ENCODE results near the gene MORN1. TPM values are rescaled to one million over a fixed set of nuclear protein-coding genes. Genes with fewer than 3 reads are reported as not detected.

The MORN1 gene
- total RNA-seq, 4 donors from 2014 or later, result 3.0 to 34.0 (median 12.5) TPM

GRCh38 chr1:2354511-2355372 lies 36.6 kb downstream of the MORN1 start:
- intact Hi-C loops (cut with DNase I; ENCODE audit: low total_unique reads), result no loop called here
- no peaks in the 10 kb centered on the region for H3K9me3 ChIP-seq
- no peak for DNase-seq
- H3K27ac ChIP-seq, result no peak overlapping the region
- no peaks in the 10 kb centered on the region for H3K27me3 ChIP-seq
- WGBS, 2 donors (ENCODE audit: low coverage in 1 of 2), result 84% methylated on average over 38 of the region's 38 CpGs; no CpG with 5 or more reads in 1 of the 2 donors
- in situ Hi-C loops (cut with MboI; ENCODE audit: low pct_ligation_motif_present in 1 of 4, low pct_unique_long_range_greater_than_20kb in 1 of 4, low sequenced_read_pairs in 3 of 4), result no loop called here
- H3K36me3 ChIP-seq, result no peaks in the 10 kb centered on the region
- no peaks in the 10 kb centered on the region for H3K4me1 ChIP-seq
- no peak overlapping the region for H3K4me3 ChIP-seq
- no peak for TF ChIP-seq EP300 (IDR thresholded peaks at IDR 0.05; ENCODE audit: low read depth)
- no peak for TF ChIP-seq POLR2AphosphoS5 (IDR thresholded peaks at IDR 0.05)
- no peak for TF ChIP-seq POLR2A (IDR thresholded peaks at IDR 0.05)
- TF ChIP-seq, protein P1, sequence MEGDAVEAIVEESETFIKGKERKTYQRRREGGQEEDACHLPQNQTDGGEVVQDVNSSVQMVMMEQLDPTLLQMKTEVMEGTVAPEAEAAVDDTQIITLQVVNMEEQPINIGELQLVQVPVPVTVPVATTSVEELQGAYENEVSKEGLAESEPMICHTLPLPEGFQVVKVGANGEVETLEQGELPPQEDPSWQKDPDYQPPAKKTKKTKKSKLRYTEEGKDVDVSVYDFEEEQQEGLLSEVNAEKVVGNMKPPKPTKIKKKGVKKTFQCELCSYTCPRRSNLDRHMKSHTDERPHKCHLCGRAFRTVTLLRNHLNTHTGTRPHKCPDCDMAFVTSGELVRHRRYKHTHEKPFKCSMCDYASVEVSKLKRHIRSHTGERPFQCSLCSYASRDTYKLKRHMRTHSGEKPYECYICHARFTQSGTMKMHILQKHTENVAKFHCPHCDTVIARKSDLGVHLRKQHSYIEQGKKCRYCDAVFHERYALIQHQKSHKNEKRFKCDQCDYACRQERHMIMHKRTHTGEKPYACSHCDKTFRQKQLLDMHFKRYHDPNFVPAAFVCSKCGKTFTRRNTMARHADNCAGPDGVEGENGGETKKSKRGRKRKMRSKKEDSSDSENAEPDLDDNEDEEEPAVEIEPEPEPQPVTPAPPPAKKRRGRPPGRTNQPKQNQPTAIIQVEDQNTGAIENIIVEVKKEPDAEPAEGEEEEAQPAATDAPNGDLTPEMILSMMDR (IDR thresholded peaks at IDR 0.05), result no peak

- intact Hi-C loops (cut with DNase I; ENCODE audit: low total_unique reads), result no loop called here
- Histone ChIP-seq H3K27ac (no peak overlapping the region), H3K4me1 (no peaks in the 10 kb centered on the region), H3K27me3 (no peaks in the 10 kb centered on the region), H3K4me3 (no peak overlapping the region), H3K36me3 (no peaks in the 10 kb centered on the region), H3K9me3 (no peaks in the 10 kb centered on the region)
- DNase-seq, result no peak
- WGBS, 2 donors (ENCODE audit: low coverage in 1 of 2), result 67 to 83% methylated on average over 9 to 28 of the region's 28 CpGs
- in situ Hi-C loops (cut with MboI; ENCODE audit: low pct_ligation_motif_present in 1 of 4, low pct_unique_long_range_greater_than_20kb in 1 of 4, low sequenced_read_pairs in 3 of 4), result no loop called here
- TF ChIP-seq EP300 (IDR thresholded peaks at IDR 0.05; ENCODE audit: low read depth) (no peak), POLR2AphosphoS5 (IDR thresholded peaks at IDR 0.05) (no peak), POLR2A (IDR thresholded peaks at IDR 0.05) (no peak)
- TF ChIP-seq, protein P1 (IDR thresholded peaks at IDR 0.05), result no peak
These were observed 37.6 kb downstream of the MORN1 start for GRCh38 chr1:2353551-2354438.

DNA sequence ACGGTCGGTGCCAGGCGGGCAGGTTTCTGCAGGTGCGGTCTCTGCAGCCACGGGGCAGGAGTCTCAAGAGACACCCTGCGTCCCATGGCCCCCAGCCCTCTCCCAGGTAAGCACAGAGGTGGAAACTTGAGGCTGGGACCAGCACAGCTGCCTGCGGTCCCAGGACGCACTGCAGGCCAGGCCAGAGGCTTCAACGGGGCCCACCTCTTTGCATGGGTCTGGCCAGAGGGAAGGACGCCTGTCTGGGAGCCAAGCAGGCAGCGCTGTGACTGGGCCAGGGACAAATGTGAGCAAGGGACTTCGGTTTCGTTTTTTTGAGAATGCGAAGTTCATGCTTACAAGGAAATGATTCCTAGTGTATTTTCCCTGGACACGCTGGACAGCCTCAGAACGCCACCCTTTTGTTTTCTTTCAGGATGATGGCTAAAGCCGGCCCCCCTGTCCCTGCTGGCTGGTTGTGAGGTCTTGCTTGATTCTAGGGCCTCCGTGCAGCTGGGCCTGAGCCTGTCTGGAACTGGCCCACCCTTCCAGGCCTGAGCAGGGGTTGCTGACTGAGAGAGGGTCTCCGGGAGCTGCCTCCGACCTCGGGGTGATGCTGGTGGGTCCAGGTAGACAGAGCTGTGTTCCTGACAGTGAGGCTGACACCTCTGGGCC lies 38.3 kb downstream of the MORN1 start:
- Histone ChIP-seq H3K4me3 (no peak overlapping the region), H3K9me3 (no peaks in the 10 kb centered on the region), H3K36me3 (no peaks in the 10 kb centered on the region), H3K27ac (no peak overlapping the region), H3K4me1 (no peaks in the 10 kb centered on the region), H3K27me3 (no peaks in the 10 kb centered on the region)
- in situ Hi-C loops (cut with MboI; ENCODE audit: low pct_ligation_motif_present in 1 of 4, low pct_unique_long_range_greater_than_20kb in 1 of 4, low sequenced_read_pairs in 3 of 4), result no loop called here
- no peak for DNase-seq
- intact Hi-C loops (cut with DNase I; ENCODE audit: low total_unique reads), result no loop called here
- TF ChIP-seq, protein P1 (IDR thresholded peaks at IDR 0.05), result no peak
- TF ChIP-seq POLR2AphosphoS5 (IDR thresholded peaks at IDR 0.05) (no peak), EP300 (IDR thresholded peaks at IDR 0.05; ENCODE audit: low read depth) (no peak), POLR2A (IDR thresholded peaks at IDR 0.05) (no peak)
- WGBS, 2 donors (ENCODE audit: low coverage in 1 of 2), result 85% methylated on average over 21 of the region's 21 CpGs; no CpG with 5 or more reads in 1 of the 2 donors
